Uterus (tissue), 2 donors: ENCODE measurements around the gene PUS3.

Source experiments
- POLR2A ChIP-seq, 2 donors: fragments of 450-650 bp; IDR thresholded peaks; one replicate each; pipeline ENCODE4 v1.6.1; 2016; ENCODE audit warnings: antibody characterized with exemption in 2 of 2, mild to moderate bottlenecking in 1 of 2, moderate library complexity in 1 of 2
- TF ChIP-seq, protein P1 (sequence below), 4 experiments: fragments of 200-600 bp in 2 of 4; fragments of 450-650 bp in 2 of 4; sonication (generic) in 2 of 4; IDR thresholded peaks; one replicate each; pipeline ENCODE4 v1.5.1; 2016 to 2019; ENCODE audit warnings: antibody characterized with exemption in 4 of 4, mild to moderate bottlenecking in 2 of 4, moderate library complexity in 1 of 4

GRCh38 chr11:125892994-125893393 lies 10.0 kb downstream of the PUS3 start:
- TF ChIP-seq, protein P1, sequence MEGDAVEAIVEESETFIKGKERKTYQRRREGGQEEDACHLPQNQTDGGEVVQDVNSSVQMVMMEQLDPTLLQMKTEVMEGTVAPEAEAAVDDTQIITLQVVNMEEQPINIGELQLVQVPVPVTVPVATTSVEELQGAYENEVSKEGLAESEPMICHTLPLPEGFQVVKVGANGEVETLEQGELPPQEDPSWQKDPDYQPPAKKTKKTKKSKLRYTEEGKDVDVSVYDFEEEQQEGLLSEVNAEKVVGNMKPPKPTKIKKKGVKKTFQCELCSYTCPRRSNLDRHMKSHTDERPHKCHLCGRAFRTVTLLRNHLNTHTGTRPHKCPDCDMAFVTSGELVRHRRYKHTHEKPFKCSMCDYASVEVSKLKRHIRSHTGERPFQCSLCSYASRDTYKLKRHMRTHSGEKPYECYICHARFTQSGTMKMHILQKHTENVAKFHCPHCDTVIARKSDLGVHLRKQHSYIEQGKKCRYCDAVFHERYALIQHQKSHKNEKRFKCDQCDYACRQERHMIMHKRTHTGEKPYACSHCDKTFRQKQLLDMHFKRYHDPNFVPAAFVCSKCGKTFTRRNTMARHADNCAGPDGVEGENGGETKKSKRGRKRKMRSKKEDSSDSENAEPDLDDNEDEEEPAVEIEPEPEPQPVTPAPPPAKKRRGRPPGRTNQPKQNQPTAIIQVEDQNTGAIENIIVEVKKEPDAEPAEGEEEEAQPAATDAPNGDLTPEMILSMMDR (IDR thresholded peaks at IDR 0.05) = no peak
- no peak for TF ChIP-seq POLR2A (IDR thresholded peaks at IDR 0.05)
